Heart left ventricle (tissue), 16 donors: ENCODE data around the gene BIRC2. TPM values are rescaled to one million over a fixed set of nuclear protein-coding genes. Genes with fewer than 3 reads are reported as not detected.

Experiments used
- ATAC-seq, 4 donors: fragments of 200-7000 bp; cut with Tn5 transposase; one replicate each; pipeline ENCODE4 v1.9.1; 2020 to 2022; ENCODE audit warnings: moderate library complexity in 4 of 4, mild to moderate bottlenecking in 3 of 4, moderate number of reproducible peaks in 1 of 4
- DNase-seq, 5 donors: peaks; one replicate each; pipeline ENCODE4 v3.0.0-alpha.2; 2020
- H3K27ac ChIP-seq, 12 donors: fragments of 200-600 bp; sonication (generic) in 4 of 12; one replicate each; pipeline versions ENCODE4 v1.5.0 to v1.8.0; 2016 to 2022; ENCODE audit warnings: mild to moderate bottlenecking in 2 of 12
- H3K27me3 ChIP-seq, 9 donors: fragments of 200-600 bp; sonication (generic) in 2 of 9; one replicate each; pipeline versions ENCODE4 v1.5.1 to v1.8.0; 2016 to 2022; ENCODE audit warnings: mild to moderate bottlenecking in 3 of 9
- H3K36me3 ChIP-seq, 9 donors: fragments of 200-600 bp; sonication (generic) in 2 of 9; one replicate each; pipeline versions ENCODE4 v1.5.0 to v1.8.0; 2018 to 2022; ENCODE audit warnings: mild to moderate bottlenecking in 2 of 9
- H3K4me1 ChIP-seq, 12 donors: fragments of 200-600 bp; sonication (generic) in 4 of 12; one replicate each; pipeline versions ENCODE4 v1.5.0 to v1.8.0; 2016 to 2022; ENCODE audit warnings: mild to moderate bottlenecking in 3 of 12
- H3K4me3 ChIP-seq, 12 donors: fragments of 200-600 bp; sonication (generic) in 4 of 12; one replicate each; pipeline versions ENCODE4 v1.5.0 to v1.8.0; 2017 to 2022; ENCODE audit warnings: mild to moderate bottlenecking in 9 of 12, moderate library complexity in 4 of 12
- H3K9me3 ChIP-seq, 12 donors: fragments of 200-600 bp; sonication (generic) in 4 of 12; one replicate each; pipeline versions ENCODE4 v1.5.0 to v1.8.0; 2016 to 2022; ENCODE audit warnings: mild to moderate bottlenecking in 1 of 12
- CTCF ChIP-seq, 12 donors: fragments of 200-600 bp; sonication (generic) in 4 of 12; IDR thresholded peaks; one replicate each; pipeline versions ENCODE4 v1.5.0 to v1.8.0; 2018 to 2022; ENCODE audit warnings: antibody characterized with exemption in 12 of 12, mild to moderate bottlenecking in 5 of 12
- POLR2A ChIP-seq, 2 donors: fragments of 450-650 bp; IDR thresholded peaks; one replicate each; pipeline ENCODE4 v1.6.1; 2017; ENCODE audit warnings: antibody characterized with exemption in 2 of 2, mild to moderate bottlenecking in 2 of 2, moderate library complexity in 2 of 2
- WGBS, 4 donors: extraction: QIAGEN DNeasy Blood & Tissue Kit in 2 of 4; methylation state at CpG; one replicate each; pipeline versions ENCODE4 v1.1.5 to v1.1.7; 2013 to 2018; 5-methylcytosine and 5-hydroxymethylcytosine counted together
- intact Hi-C, 10 donors: fragments of 100-400 bp; cut with DNase I; formaldehyde crosslinking; loops; one replicate each; pipeline versions ENCODE4 v1.11.1 to v1.14.2; 2022
- polyA plus RNA-seq, 2 donors: library from polyadenylated mRNA; stranded (reverse); fragments of 200-250 nt; gene quantifications; one replicate each; pipeline ENCODE4 v1.2.3, GENCODE V29; 2013
- total RNA-seq, 9 donors: library from RNA; depleted of rRNA in 2 of 9; stranded (reverse); fragments of >200 nt in 2 of 9; fragmentation: NEBNext Ultra II Directional in 3 of 9; extraction: Animal tissue kit (Norgen Biotek cat#: 25700) in 3 of 9; gene quantifications; one replicate each; pipeline versions ENCODE4 v1.1.0 to v1.2.4, GENCODE V29; 2016 to 2023
- donor health status: ischemic (EF 13 %, LVEDD 7.1; RV severe dilation, severe dysfunction).
- donor health status: healthy with polysubstance abuse.
- donor health status: DM: no; HTN: yes; CAD: no.
- donor health status: DM: no; HTN: no; CAD: no.
- donor health status: ischemic (EF 25% LVEDD 6.9; RV normal size, moderate dysfunction).
- donor health status: ischemic (EF 25% LVEDD 5.7; RV mildly dilated, moderate dysfunction).
- donor health status: healthy.
- donor health status: DM: yes; HTN: yes; CAD: no.
- donor health status: ischemic (EF 35%, LVEDD 5.7; RV mildly dilated, moderate dysfunction).
- donor health status: nonischemic (EF 11% LVEDD 7.7; RV severe dilation, severe dysfunction).
- donor health status: DM: yes; HTN: yes; CAD: no.
- donor health status: PGD.
- donor health status: ischemic (EF 29% LVEDD 5.4; RV normal size, mild dysfunction).
- donor health status: nonischemic (EF 23%, LVEDD 6.1; RV moderate dilation, normal function).

Gene BIRC2
- total and polyA plus RNA-seq, 11 donors, result 17.9 to 39.9 (median 32.7) TPM

- TF ChIP-seq POLR2A (IDR thresholded peaks at IDR 0.05) (no peak), CTCF (IDR thresholded peaks at IDR 0.05) (peak; percentile 70 to 87 (median 82))
- Histone ChIP-seq H3K36me3 (peaks cover 0 to 88% (median 70%) of the 10 kb centered on the region in 9 donors), H3K4me3 (no peak overlapping the region), H3K9me3 (peaks cover 0 to 5% (median 0%) of the 10 kb centered on the region in 12 donors), H3K27me3 (no peaks in the 10 kb centered on the region), H3K4me1 (peaks cover 0 to 2% (median 0%) of the 10 kb centered on the region in 12 donors), H3K27ac (no peak overlapping the region)
- peak; percentile 52 to 93 (median 86) for ATAC-seq
- 62 to 75% (median 70%) methylated on average over 11 to 12 of the region's 12 CpGs for WGBS, 4 donors
- intact Hi-C loops, result loop anchor here in 9 of 10 donors (2.0 to 10.0 kb wide), 5 partner anchors 61 to 106 kb away; partner anchors contain the start of gene TMEM123 (in 2 of the 9)
- peak; percentile 47 to 72 (median 64) for DNase-seq
Observed at GRCh38 chr11:102390667-102391465, 43.9 kb downstream of the BIRC2 start.

GRCh38 chr11:102391549-102392237 is 44.7 kb downstream of the BIRC2 start:
- DNase-seq, result no peak
- H3K27me3 ChIP-seq, result no peaks in the 10 kb centered on the region
- H3K4me1 ChIP-seq, result peaks cover 0 to 2% (median 0%) of the 10 kb centered on the region in 12 donors
- H3K4me3 ChIP-seq, result no peak overlapping the region
- H3K27ac ChIP-seq, result no peak overlapping the region
- TF ChIP-seq CTCF (IDR thresholded peaks at IDR 0.05) (no peak), POLR2A (IDR thresholded peaks at IDR 0.05) (no peak)
- peak in 2 of 4 donors; percentile 12 to 15 for ATAC-seq
- intact Hi-C loops, result loop anchor here (2.0 to 10.0 kb wide), 5 partner anchors 61 to 106 kb away; partner anchors contain the start of gene TMEM123 (in 2 of the 10)
- H3K9me3 ChIP-seq, result peaks cover 0 to 5% (median 0%) of the 10 kb centered on the region in 12 donors
- 92 to 97% (median 96%) methylated on average over 3 to 4 of the region's 4 CpGs for WGBS, 4 donors
- peaks cover 0 to 88% (median 66%) of the 10 kb centered on the region in 9 donors for H3K36me3 ChIP-seq

GRCh38 chr11:102393272-102393730 is 46.3 kb downstream of the BIRC2 start:
- WGBS, 4 donors, result 94 to 99% (median 97%) methylated on average over 2 of the region's 2 CpGs
- H3K27ac ChIP-seq, result no peak overlapping the region
- H3K4me1 ChIP-seq, result peaks cover 0 to 11% (median 1%) of the 10 kb centered on the region in 12 donors
- no peaks in the 10 kb centered on the region for H3K27me3 ChIP-seq
- intact Hi-C loops, result loop anchor here in 7 of 10 donors (2.0 to 10.0 kb wide), 5 partner anchors 59 to 104 kb away; partner anchors contain the start of gene TMEM123 (in 2 of the 7)
- TF ChIP-seq CTCF (IDR thresholded peaks at IDR 0.05) (no peak), POLR2A (IDR thresholded peaks at IDR 0.05) (no peak)
- H3K36me3 ChIP-seq, result peaks cover 0 to 89% (median 67%) of the 10 kb centered on the region in 9 donors
- ATAC-seq (peak in 1 of 4 donors; percentile 18), DNase-seq (no peak)
- H3K4me3 ChIP-seq, result no peak overlapping the region
- peaks cover 0 to 5% (median 0%) of the 10 kb centered on the region in 12 donors for H3K9me3 ChIP-seq
